AG09319 (cell line): ENCODE measurements around the gene MARCHF10.
A peak's percentile ranks its signal among the peaks of the same experiment; 100 is the strongest.

ENCODE experiments used
- DNase-seq: peaks from one replicate; pipeline ENCODE4 v3.0.0-alpha.2; 2010; ENCODE audit warnings: low read depth; ENCODE audit errors: extremely low read depth
- TF ChIP-seq, protein P1 (sequence below): IDR thresholded peaks from 2 replicates; pipeline ENCODE4 v1.5.1; 2011; ENCODE audit warnings: low read depth, mild to moderate bottlenecking, inconsistent platforms, low read length, moderate library complexity

The MARCHF10 gene

DNA sequence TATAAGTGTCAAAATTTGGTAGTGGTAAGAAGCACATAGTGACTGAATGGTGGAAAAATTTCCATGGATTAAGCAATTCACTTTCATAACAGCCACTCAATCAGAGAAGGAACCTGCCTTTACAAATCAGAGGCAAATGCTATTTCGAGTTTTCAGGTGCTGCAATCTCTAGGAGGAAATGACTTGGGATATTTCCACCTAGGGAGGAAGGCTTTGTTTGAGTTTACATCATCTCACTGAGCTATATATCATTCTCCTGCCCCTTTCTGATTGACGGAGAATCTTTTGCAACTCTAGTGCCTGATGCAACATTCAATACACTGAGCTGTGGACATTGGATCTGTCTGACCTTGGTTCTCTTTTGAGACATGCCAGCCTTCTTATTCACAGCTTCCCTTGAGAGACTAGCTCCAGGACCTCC lies 26.3 kb downstream of the MARCHF10 start:
- DNase-seq: no peak
- TF ChIP-seq, protein P1, sequence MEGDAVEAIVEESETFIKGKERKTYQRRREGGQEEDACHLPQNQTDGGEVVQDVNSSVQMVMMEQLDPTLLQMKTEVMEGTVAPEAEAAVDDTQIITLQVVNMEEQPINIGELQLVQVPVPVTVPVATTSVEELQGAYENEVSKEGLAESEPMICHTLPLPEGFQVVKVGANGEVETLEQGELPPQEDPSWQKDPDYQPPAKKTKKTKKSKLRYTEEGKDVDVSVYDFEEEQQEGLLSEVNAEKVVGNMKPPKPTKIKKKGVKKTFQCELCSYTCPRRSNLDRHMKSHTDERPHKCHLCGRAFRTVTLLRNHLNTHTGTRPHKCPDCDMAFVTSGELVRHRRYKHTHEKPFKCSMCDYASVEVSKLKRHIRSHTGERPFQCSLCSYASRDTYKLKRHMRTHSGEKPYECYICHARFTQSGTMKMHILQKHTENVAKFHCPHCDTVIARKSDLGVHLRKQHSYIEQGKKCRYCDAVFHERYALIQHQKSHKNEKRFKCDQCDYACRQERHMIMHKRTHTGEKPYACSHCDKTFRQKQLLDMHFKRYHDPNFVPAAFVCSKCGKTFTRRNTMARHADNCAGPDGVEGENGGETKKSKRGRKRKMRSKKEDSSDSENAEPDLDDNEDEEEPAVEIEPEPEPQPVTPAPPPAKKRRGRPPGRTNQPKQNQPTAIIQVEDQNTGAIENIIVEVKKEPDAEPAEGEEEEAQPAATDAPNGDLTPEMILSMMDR: no peak

DNA sequence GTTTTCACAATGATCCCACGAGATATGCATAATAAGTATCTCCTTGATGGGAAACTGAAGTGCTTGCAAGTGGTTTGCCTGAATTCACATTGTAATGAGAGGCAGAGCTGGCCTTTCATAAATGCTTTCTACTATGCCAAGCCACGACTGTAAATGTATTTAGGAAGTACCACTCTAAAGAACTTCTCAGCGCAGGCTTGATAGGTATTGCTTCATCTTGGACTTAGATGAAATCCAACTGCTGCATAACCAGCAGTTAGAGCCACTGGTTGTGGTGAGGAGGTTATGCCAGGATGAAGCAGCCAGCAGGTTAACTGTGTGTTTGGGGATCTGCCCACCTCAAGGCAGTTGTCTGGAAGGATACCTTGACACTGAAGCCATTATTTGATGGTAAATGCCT lies 26.8 kb downstream of the MARCHF10 start:
- no peak for DNase-seq

GRCh38 chr17:62780951-62781350 lies 27.2 kb downstream of the MARCHF10 start:
- no peak for DNase-seq
- TF ChIP-seq, protein P1: no peak

More for the DNA sequence above, 26.8 kb downstream of the MARCHF10 start:
- TF ChIP-seq, protein P1: no peak

DNA sequence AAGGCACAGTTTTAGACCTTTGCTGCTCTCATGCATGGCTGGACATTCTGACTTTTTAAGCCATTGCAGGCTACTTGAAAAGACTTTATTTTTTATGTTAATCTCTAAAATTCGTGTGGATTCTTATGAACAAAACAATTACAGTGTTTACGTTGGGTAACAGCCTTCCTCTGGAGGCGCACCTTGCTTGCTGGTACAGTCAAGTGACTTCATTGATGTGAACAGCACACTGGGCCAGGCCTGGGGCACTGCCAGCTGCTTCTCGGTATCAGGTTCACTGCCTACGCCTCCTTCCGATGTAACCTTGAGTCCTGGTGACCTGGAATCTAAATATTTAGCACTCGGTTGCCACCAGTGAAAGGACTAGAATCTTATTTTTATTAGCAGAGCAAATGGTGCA lies 27.8 kb downstream of the MARCHF10 start:
- no peak for DNase-seq
- TF ChIP-seq, protein P1: no peak

DNA sequence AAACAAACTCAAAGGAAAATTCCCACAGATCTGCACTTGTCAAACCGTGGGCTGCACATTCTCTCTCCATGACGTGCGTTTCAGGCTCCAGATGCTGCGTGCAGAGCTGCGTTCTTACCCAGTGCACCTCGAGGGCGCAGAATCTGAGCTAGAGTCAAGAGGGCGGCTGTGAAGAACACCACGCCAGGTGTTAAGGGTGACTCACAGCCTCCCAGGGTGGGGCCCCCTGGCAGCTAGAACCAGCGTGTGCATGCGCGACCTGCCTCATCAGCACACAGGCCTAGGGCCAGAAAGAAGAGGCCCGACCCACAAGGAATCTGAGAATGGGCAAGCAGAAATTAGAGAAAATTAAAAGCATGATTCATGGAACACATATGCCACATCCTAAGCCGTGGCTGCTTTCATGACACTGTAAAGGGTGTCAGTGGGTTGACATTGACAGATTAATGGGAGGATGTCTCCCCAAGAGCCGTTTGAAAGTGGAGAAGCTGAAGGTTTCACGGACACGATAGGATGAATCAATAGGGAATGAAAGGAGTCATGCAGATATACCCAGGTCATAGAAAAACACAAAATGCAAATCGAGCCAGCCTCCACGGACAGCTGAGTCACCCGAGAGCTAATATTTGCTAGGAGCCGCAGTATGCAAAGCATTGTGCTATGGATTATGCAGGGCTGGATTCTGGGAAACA lies 29.0 kb downstream of the MARCHF10 start:
- TF ChIP-seq, protein P1: no peak
- peak; percentile 82 for DNase-seq

GRCh38 chr17:62775876-62776275 lies 32.2 kb downstream of the MARCHF10 start:
- TF ChIP-seq, protein P1: no peak
- no peak for DNase-seq

DNA sequence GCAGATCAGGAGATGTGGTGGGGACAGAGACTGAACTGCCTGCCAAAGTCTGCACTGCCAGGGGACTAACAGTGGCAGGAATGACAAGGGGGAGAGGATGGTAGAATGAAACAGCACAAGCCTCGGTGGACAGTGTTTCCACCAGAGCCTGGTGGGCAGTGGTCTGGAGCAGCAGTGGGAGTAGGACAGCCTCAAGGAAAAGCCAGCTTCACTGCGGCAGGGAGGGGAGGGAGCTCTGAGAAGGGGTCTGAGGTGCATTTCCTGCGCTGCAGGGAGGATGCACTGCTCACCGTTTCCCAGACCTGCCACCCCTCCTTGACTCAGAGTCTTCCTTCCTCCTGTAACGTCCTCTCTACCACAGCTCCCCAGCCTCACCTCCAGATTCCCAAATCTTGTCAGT lies 33.8 kb downstream of the MARCHF10 start:
- TF ChIP-seq, protein P1: no peak
- no peak for DNase-seq
